Measurements from ENCODE around the gene ZSWIM3. TPM values are rescaled to one million over a fixed set of nuclear protein-coding genes. Genes with fewer than 3 reads are reported as not detected.

Gene ZSWIM3
- total and polyA plus RNA-seq, 2 of the 13 experiments (the other 11 are each of a cell fraction or from before 2014, with no cell fraction given) = 5.2 to 5.8 TPM

DNA sequence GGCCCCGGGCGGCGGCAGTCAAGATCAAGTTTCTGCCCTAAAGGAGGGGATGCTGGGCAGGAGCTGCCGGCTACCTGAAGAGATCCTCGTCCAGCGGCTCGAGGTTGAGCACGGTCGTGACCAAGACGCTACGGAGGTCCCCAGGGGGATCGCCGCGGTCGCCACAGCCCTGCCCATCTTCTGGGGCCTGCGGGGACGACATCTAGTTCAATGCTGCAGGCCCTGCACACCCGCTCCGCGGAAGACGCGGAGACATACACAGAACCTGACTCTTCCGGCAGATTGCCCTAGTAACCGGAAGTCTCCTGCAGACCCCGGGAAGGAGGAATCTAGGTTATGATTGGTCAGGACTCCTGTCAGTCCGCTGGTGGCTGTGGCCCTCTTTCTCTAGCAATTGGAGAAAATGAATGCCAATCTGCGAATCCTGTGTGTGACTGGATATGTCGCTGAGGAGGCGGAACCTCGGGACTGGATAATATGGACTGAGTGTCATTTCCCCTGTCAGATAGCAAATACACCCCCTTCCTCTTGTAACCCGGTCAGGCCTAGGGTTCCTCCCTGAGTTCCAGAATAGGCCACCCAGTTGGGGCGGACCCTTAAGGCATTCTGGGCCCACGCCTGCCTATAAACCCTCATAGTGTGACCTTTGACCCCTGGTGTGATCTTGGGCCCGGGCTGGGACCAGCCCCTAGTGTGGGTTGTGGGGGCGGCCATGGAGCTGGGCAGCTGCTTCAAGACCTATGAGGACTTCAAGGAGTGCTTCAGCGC, at the start of gene ZSWIM3, which contains the start of gene ACOT8 (continued):
- TF ChIP-seq, protein P1, sequence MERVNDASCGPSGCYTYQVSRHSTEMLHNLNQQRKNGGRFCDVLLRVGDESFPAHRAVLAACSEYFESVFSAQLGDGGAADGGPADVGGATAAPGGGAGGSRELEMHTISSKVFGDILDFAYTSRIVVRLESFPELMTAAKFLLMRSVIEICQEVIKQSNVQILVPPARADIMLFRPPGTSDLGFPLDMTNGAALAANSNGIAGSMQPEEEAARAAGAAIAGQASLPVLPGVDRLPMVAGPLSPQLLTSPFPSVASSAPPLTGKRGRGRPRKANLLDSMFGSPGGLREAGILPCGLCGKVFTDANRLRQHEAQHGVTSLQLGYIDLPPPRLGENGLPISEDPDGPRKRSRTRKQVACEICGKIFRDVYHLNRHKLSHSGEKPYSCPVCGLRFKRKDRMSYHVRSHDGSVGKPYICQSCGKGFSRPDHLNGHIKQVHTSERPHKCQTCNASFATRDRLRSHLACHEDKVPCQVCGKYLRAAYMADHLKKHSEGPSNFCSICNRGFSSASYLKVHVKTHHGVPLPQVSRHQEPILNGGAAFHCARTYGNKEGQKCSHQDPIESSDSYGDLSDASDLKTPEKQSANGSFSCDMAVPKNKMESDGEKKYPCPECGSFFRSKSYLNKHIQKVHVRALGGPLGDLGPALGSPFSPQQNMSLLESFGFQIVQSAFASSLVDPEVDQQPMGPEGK (CRISPR knock-in tag; IDR thresholded peaks at IDR 0.05) = no peak; the same call in 1 of the 2 replicates
- TF ChIP-seq ZNF496 (CRISPR knock-in tag; IDR thresholded peaks at IDR 0.05; ENCODE audit: insufficient replicate concordance) (no peak), MIER2 (CRISPR knock-in tag; IDR thresholded peaks at IDR 0.05) (peak; percentile 48; the same call in 1 of the 2 replicates), ZNF678 (CRISPR knock-in tag; IDR thresholded peaks at IDR 0.05) (peak; percentile 62; the same call in 1 of the 2 replicates), WIZ (CRISPR knock-in tag; IDR thresholded peaks at IDR 0.05) (0 out of 2 replicates have a peak, but pooled peaks have one; percentile 89), ZNF790 (CRISPR knock-in tag; IDR thresholded peaks at IDR 0.05; ENCODE audit: borderline replicate concordance) (no peak), ZNF362 (CRISPR knock-in tag; IDR thresholded peaks at IDR 0.05; ENCODE audit: borderline replicate concordance) (no peak), CBX5 (CRISPR knock-in tag; IDR thresholded peaks at IDR 0.05; ENCODE audit: borderline replicate concordance) (no peak; the same call in 1 of the 2 replicates), PREB (CRISPR knock-in tag; IDR thresholded peaks at IDR 0.05) (no peak), ZSCAN9 (CRISPR knock-in tag; IDR thresholded peaks at IDR 0.05; ENCODE audit: borderline replicate concordance) (peak; percentile 89), TOPORS (CRISPR knock-in tag; IDR thresholded peaks at IDR 0.05) (peak; percentile 71; the same call in 1 of the 2 replicates), ZNF446 (CRISPR knock-in tag; IDR thresholded peaks at IDR 0.05) (peak; percentile 81; the same call in 1 of the 2 replicates), ZNF703 (CRISPR knock-in tag; IDR thresholded peaks at IDR 0.05; ENCODE audit: borderline replicate concordance) (no peak), FOXA1 (IDR thresholded peaks at IDR 0.05) (no peak), FOXA1 (CRISPR knock-in tag; IDR thresholded peaks at IDR 0.05) (no peak), ZSCAN29 (CRISPR knock-in tag; conservative IDR thresholded peaks at IDR 0.05) (peak; percentile 20; the same call in 1 of the 2 replicates), NCOA5 (CRISPR knock-in tag; IDR thresholded peaks at IDR 0.05) (peak; percentile 37; the same call in 1 of the 2 replicates), PRPF4 (IDR thresholded peaks at IDR 0.05; ENCODE audit: low read depth, low read length, poor library complexity, severe bottlenecking) (no peak)
- TF ChIP-seq, protein P2, sequence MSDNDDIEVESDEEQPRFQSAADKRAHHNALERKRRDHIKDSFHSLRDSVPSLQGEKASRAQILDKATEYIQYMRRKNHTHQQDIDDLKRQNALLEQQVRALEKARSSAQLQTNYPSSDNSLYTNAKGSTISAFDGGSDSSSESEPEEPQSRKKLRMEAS (IDR thresholded peaks at IDR 0.05) = peak; percentile 75
- TF ChIP-seq, protein P3, sequence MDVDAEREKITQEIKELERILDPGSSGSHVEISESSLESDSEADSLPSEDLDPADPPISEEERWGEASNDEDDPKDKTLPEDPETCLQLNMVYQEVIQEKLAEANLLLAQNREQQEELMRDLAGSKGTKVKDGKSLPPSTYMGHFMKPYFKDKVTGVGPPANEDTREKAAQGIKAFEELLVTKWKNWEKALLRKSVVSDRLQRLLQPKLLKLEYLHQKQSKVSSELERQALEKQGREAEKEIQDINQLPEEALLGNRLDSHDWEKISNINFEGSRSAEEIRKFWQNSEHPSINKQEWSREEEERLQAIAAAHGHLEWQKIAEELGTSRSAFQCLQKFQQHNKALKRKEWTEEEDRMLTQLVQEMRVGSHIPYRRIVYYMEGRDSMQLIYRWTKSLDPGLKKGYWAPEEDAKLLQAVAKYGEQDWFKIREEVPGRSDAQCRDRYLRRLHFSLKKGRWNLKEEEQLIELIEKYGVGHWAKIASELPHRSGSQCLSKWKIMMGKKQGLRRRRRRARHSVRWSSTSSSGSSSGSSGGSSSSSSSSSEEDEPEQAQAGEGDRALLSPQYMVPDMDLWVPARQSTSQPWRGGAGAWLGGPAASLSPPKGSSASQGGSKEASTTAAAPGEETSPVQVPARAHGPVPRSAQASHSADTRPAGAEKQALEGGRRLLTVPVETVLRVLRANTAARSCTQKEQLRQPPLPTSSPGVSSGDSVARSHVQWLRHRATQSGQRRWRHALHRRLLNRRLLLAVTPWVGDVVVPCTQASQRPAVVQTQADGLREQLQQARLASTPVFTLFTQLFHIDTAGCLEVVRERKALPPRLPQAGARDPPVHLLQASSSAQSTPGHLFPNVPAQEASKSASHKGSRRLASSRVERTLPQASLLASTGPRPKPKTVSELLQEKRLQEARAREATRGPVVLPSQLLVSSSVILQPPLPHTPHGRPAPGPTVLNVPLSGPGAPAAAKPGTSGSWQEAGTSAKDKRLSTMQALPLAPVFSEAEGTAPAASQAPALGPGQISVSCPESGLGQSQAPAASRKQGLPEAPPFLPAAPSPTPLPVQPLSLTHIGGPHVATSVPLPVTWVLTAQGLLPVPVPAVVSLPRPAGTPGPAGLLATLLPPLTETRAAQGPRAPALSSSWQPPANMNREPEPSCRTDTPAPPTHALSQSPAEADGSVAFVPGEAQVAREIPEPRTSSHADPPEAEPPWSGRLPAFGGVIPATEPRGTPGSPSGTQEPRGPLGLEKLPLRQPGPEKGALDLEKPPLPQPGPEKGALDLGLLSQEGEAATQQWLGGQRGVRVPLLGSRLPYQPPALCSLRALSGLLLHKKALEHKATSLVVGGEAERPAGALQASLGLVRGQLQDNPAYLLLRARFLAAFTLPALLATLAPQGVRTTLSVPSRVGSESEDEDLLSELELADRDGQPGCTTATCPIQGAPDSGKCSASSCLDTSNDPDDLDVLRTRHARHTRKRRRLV (CRISPR knock-in tag; IDR thresholded peaks at IDR 0.05) = peak; percentile 79

Measured in HepG2 (cell line).